Trophoblast cell (in vitro differentiated cells and primary cell): Measurements from ENCODE around the gene COLEC11.

Experiments used
- DNase-seq, 2 donors: peaks; one replicate each; pipeline ENCODE4 v3.0.0-alpha.2; 2016
- H2AFZ ChIP-seq: 2 replicates; pipeline ENCODE4 v1.6.1; 2013; ENCODE audit warnings: low read length, moderate library complexity, mild to moderate bottlenecking; ENCODE audit not compliant: insufficient read depth, poor library complexity
- H2AK5ac ChIP-seq: 2 replicates; pipeline ENCODE4 v1.6.1; 2013; ENCODE audit warnings: mild to moderate bottlenecking, low read length
- H2BK120ac ChIP-seq: 2 replicates; pipeline ENCODE4 v1.6.1; 2013; ENCODE audit warnings: low read length, mild to moderate bottlenecking, moderate library complexity; ENCODE audit not compliant: insufficient read depth, poor library complexity
- H2BK12ac ChIP-seq: 2 replicates; pipeline ENCODE4 v1.6.1; 2013; ENCODE audit warnings: mild to moderate bottlenecking, low read length, moderate library complexity
- H2BK5ac ChIP-seq: 2 replicates; pipeline ENCODE4 v1.6.1; 2013; ENCODE audit warnings: low read length, low read depth, moderate library complexity, mild to moderate bottlenecking; ENCODE audit not compliant: poor library complexity
- H3K14ac ChIP-seq: 2 replicates; pipeline ENCODE4 v1.6.1; 2013; ENCODE audit warnings: mild to moderate bottlenecking, low read length
- H3K18ac ChIP-seq: 2 replicates; pipeline ENCODE4 v1.6.1; 2013; ENCODE audit warnings: mild to moderate bottlenecking, low read length
- H3K23ac ChIP-seq: 2 replicates; pipeline ENCODE4 v1.6.1; 2013; ENCODE audit warnings: low read length
- H3K27ac ChIP-seq: 2 replicates; pipeline ENCODE4 v1.5.1; 2013; ENCODE audit warnings: low read depth, mild to moderate bottlenecking, inconsistent platforms, low read length, moderate library complexity
- H3K27me3 ChIP-seq: 2 replicates; pipeline ENCODE4 v1.6.1; 2013; ENCODE audit warnings: inconsistent platforms, mild to moderate bottlenecking, low read length, moderate library complexity; ENCODE audit not compliant: insufficient read depth
- H3K36me3 ChIP-seq, 2 experiments: 1 replicate in 1 of 2; 2 replicates in 1 of 2; pipeline ENCODE4 v1.6.1; 2013; ENCODE audit warnings: low read length in 2 of 2, mild to moderate bottlenecking in 2 of 2, moderate library complexity in 1 of 2; ENCODE audit not compliant: insufficient read depth in 2 of 2, control insufficient read depth in 1 of 2
- H3K4ac ChIP-seq: 2 replicates; pipeline ENCODE4 v1.6.1; 2013; ENCODE audit warnings: low read depth, mild to moderate bottlenecking, low read length, moderate library complexity
- H3K4me1 ChIP-seq, 2 experiments: 1 replicate in 1 of 2; 2 replicates in 1 of 2; pipeline ENCODE4 v1.6.1; 2013; ENCODE audit warnings: low read length in 2 of 2, mild to moderate bottlenecking in 2 of 2, moderate library complexity in 1 of 2; ENCODE audit not compliant: insufficient read depth in 2 of 2, control insufficient read depth in 1 of 2
- H3K4me2 ChIP-seq: 2 replicates; pipeline ENCODE4 v1.6.1; 2013; ENCODE audit warnings: inconsistent platforms, mild to moderate bottlenecking, low read length, moderate library complexity
- H3K4me3 ChIP-seq: 2 replicates; pipeline ENCODE4 v1.5.1; 2013; ENCODE audit warnings: mild to moderate bottlenecking, low read depth, low read length, inconsistent platforms
- H3K79me1 ChIP-seq: one replicate; pipeline ENCODE4 v1.6.1; 2013; ENCODE audit warnings: low read length
- H3K79me2 ChIP-seq: 2 replicates; pipeline ENCODE4 v1.6.1; 2013; ENCODE audit warnings: low read length, mild to moderate bottlenecking; ENCODE audit not compliant: control insufficient read depth, insufficient read depth, poor library complexity
- H3K9ac ChIP-seq: 2 replicates; pipeline ENCODE4 v1.6.1; 2013; ENCODE audit warnings: mild to moderate bottlenecking, low read length
- H3K9me3 ChIP-seq: 2 replicates; pipeline ENCODE4 v1.6.1; 2013; ENCODE audit warnings: low read depth, mild to moderate bottlenecking, control low read depth, inconsistent platforms, low read length; ENCODE audit not compliant: insufficient read depth
- H4K12ac ChIP-seq: 2 replicates; pipeline ENCODE4 v1.6.1; 2013; ENCODE audit warnings: low read depth, mild to moderate bottlenecking, low read length, moderate library complexity
- H4K8ac ChIP-seq: 2 replicates; pipeline ENCODE4 v1.6.1; 2013; ENCODE audit warnings: low read depth, mild to moderate bottlenecking, low read length, moderate library complexity
- H4K91ac ChIP-seq: one replicate; pipeline ENCODE4 v1.6.1; 2013; ENCODE audit warnings: low read depth, mild to moderate bottlenecking, low read length, moderate library complexity
- WGBS: extraction: QIAGEN DNeasy Blood & Tissue Kit; methylation state at CpG from one replicate; pipeline ENCODE4 v1.1.7; 2013; ENCODE audit warnings: missing lambda C conversion rate; ENCODE audit not compliant: insufficient read length, insufficient coverage; ENCODE audit errors: extremely low coverage; 5-methylcytosine and 5-hydroxymethylcytosine counted together

COLEC11 gene

DNA sequence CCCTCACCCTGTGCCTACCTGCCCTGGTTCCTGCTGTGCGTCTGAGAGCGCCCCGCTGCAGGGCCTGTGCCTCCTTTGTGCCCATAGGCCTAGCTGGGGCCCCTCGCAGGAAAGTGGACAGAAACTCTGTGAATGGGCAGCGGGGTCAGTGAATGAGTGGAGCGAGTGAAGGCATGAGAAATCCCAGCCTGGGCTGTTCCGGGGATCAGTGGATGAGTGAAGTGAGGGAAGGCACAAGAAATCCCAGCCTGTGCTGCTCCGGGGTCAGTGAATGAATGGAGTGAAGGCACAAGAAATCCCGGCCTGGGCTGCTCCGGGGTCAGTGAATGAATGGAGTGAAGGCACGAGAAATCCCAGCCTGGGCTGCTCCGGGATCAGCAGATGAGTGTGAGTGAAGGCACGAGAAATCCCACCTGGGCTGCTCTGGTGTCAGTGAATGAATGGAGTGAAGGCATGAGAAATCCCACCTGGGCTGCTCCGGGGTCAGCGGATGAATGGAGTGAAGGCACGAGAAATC, 2.0 kb downstream of the COLEC11 start:
- Histone ChIP-seq H4K12ac (no peak overlapping the region), H3K4me3 (no peak overlapping the region), H3K27ac (no peak overlapping the region), H3K79me1 (no peaks in the 10 kb centered on the region), H3K79me2 (no peaks in the 10 kb centered on the region), H2AFZ (no peak overlapping the region), H4K8ac (no peak overlapping the region), H3K4me2 (no peak overlapping the region), H3K9ac (no peak overlapping the region), H3K14ac (no peak overlapping the region), H2BK5ac (no peak overlapping the region), H4K91ac (no peak overlapping the region), H3K36me3 (peaks cover 0 to 2% of the 10 kb centered on the region in 2 experiments), H3K4ac (no peak overlapping the region), H3K23ac (no peak overlapping the region), H3K9me3 (no peaks in the 10 kb centered on the region), H3K4me1 (no peaks in the 10 kb centered on the region), H3K18ac (no peak overlapping the region), H2BK120ac (no peak overlapping the region), H2AK5ac (no peak overlapping the region), H3K27me3 (no peaks in the 10 kb centered on the region), H2BK12ac (no peak overlapping the region)
- no peak for DNase-seq
- no CpG with 5 or more reads among the region's 16 CpGs for WGBS

- Histone ChIP-seq H3K27ac (no peak overlapping the region), H2BK5ac (no peak overlapping the region), H3K23ac (no peak overlapping the region), H3K4ac (no peak overlapping the region), H3K18ac (no peak overlapping the region), H2BK120ac (no peak overlapping the region), H3K9me3 (no peaks in the 10 kb centered on the region), H4K8ac (no peak overlapping the region), H2AFZ (no peak overlapping the region), H3K4me3 (no peak overlapping the region), H3K4me2 (no peak overlapping the region), H3K36me3 (peaks cover 0 to under 1% of the 10 kb centered on the region in 2 experiments), H3K4me1 (no peaks in the 10 kb centered on the region), H4K12ac (no peak overlapping the region), H3K79me1 (no peaks in the 10 kb centered on the region), H2BK12ac (no peak overlapping the region), H3K79me2 (no peaks in the 10 kb centered on the region), H4K91ac (no peak overlapping the region), H3K14ac (no peak overlapping the region), H3K9ac (no peak overlapping the region), H3K27me3 (no peaks in the 10 kb centered on the region), H2AK5ac (no peak overlapping the region)
- WGBS = no CpG with 5 or more reads among the region's 6 CpGs
- DNase-seq = no peak
Measured at GRCh38 chr2:3597567-3597966, 2.7 kb downstream of the COLEC11 start.

- Histone ChIP-seq H4K8ac (no peak overlapping the region), H3K23ac (no peak overlapping the region), H3K4me2 (no peak overlapping the region), H2AFZ (no peak overlapping the region), H3K36me3 (no peaks in the 10 kb centered on the region), H3K27ac (no peak overlapping the region), H4K12ac (no peak overlapping the region), H3K4me3 (no peak overlapping the region), H3K4ac (no peak overlapping the region), H3K4me1 (no peaks in the 10 kb centered on the region), H2BK5ac (no peak overlapping the region), H3K18ac (no peak overlapping the region), H3K27me3 (no peaks in the 10 kb centered on the region), H3K14ac (no peak overlapping the region), H2BK12ac (no peak overlapping the region), H2BK120ac (no peak overlapping the region), H3K79me2 (no peaks in the 10 kb centered on the region), H3K9me3 (no peaks in the 10 kb centered on the region), H3K79me1 (no peaks in the 10 kb centered on the region), H2AK5ac (no peak overlapping the region), H4K91ac (no peak overlapping the region), H3K9ac (no peak overlapping the region)
- no peak for DNase-seq
- no CpG with 5 or more reads among the region's 22 CpGs for WGBS
Measured at GRCh38 chr2:3598197-3598910, 3.4 kb downstream of the COLEC11 start.

DNA sequence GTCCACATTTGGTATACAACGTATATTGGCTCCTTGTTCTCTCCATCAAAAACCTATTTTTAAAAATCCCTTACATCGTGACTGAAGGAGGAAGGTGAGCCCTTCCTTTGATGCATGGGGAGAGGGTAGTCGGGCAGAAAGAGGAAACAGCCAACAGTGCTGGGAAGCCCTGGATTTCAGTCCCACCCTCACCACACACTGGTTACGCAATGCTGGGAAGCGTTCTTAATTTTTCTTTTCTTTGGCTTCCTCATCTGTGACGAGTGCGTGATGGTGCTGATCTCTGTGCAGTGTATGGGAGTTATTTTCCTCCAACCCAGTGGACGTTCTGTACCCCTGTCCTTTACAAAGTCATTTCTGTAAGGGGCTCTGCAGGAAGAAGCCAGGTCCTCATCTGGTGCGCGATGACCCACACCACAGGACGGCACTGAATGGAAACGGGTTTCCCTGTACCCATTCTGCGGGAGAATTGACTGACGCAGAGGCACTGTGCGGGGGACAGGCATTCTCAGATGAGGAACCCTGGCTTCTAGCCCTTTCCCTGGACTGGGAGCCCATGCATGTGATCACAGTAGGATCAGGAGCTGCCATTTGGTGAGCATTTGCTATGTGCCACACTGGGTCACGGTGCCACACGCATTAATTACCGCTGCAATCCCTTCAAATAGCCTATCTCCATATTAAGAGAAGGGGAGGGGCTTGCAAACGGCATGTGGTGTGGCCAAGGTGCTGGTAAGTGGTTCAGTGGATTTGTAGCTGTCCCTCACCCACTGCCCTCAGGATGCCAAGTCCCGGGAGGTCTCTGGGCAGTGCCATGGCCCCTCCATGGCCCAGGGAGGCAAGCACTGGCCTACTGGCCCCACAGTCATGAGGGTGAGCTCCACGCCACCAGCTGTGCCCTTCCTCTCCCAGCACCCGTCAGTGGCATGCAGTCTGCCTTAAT, 4.3 kb downstream of the COLEC11 start:
- no peak overlapping the region for H4K8ac ChIP-seq
- no peak overlapping the region for H3K23ac ChIP-seq
- no peak overlapping the region for H3K4me3 ChIP-seq
- no peak overlapping the region for H3K4me2 ChIP-seq
- no peak overlapping the region for H2BK5ac ChIP-seq
- H3K14ac ChIP-seq = no peak overlapping the region
- H3K4me1 ChIP-seq = no peaks in the 10 kb centered on the region
- no peak overlapping the region for H4K91ac ChIP-seq
- no peaks in the 10 kb centered on the region for H3K36me3 ChIP-seq
- H3K27me3 ChIP-seq = no peaks in the 10 kb centered on the region
- no peak overlapping the region for H2AFZ ChIP-seq
- no peak overlapping the region for H2BK12ac ChIP-seq
- no peaks in the 10 kb centered on the region for H3K79me2 ChIP-seq
- no peak overlapping the region for H2AK5ac ChIP-seq
- WGBS = no CpG with 5 or more reads among the region's 22 CpGs
- no peak overlapping the region for H3K9ac ChIP-seq
- no peak overlapping the region for H4K12ac ChIP-seq
- no peak overlapping the region for H3K18ac ChIP-seq
- H2BK120ac ChIP-seq = no peak overlapping the region
- no peak overlapping the region for H3K27ac ChIP-seq
- no peak overlapping the region for H3K4ac ChIP-seq
- H3K9me3 ChIP-seq = no peaks in the 10 kb centered on the region
- H3K79me1 ChIP-seq = no peaks in the 10 kb centered on the region
- DNase-seq = no peak
